ENCODE measurements around the gene P2RX4. TPM values are rescaled to one million over a fixed set of nuclear protein-coding genes. Genes with fewer than 3 reads are reported as not detected.
A peak's percentile ranks its signal among the peaks of the same experiment; 100 is the strongest.
"Not testable (repeated sequence)": the region's sequence is repeated elsewhere in the genome, so short reads cannot be mapped to it uniquely, and the experiment has no call there.

P2RX4 gene
- total and polyA plus RNA-seq, 9 donors = 17.8 to 46.7 (median 26.6) TPM

GRCh38 chr12:121227294-121227693 lies 17.4 kb downstream of the P2RX4 start:
- intact Hi-C loops (cut with DNase I) = loop anchor here in 2 of 4 donors (10.0 kb wide), 3 partner anchors 52 to 112 kb away; partner anchors contain the start of gene P2RX7 (in 1 of the 2)
- Histone ChIP-seq H3K4me1 (ENCODE audit: insufficient read depth) (peaks cover 2% of the 10 kb centered on the region), H3K9me3 (no peaks in the 10 kb centered on the region), H3K27ac (no peak overlapping the region), H3K36me3 (no peaks in the 10 kb centered on the region), H3K27me3 (no peaks in the 10 kb centered on the region), H3K4me3 (no peak overlapping the region)
- no peak for TF ChIP-seq CTCF (IDR thresholded peaks at IDR 0.05)
- TF ChIP-seq EP300 (IDR thresholded peaks at IDR 0.05) = no peak
- TF ChIP-seq POLR2A (IDR thresholded peaks at IDR 0.05) = no peak
- 83 to 89% (median 83%) methylated on average over 9 of the region's 9 CpGs for WGBS, 3 donors
- DNase-seq = no peak

- H3K4me1 ChIP-seq (ENCODE audit: insufficient read depth) = peaks cover 2% of the 10 kb centered on the region
- TF ChIP-seq CTCF (IDR thresholded peaks at IDR 0.05) (no peak), EP300 (IDR thresholded peaks at IDR 0.05) (no peak), POLR2A (IDR thresholded peaks at IDR 0.05) (no peak)
- H3K9me3 ChIP-seq = no peaks in the 10 kb centered on the region
- H3K4me3 ChIP-seq = no peak overlapping the region
- 95% methylated on average over 22 to 24 of the region's 24 CpGs for WGBS, 3 donors
- no peaks in the 10 kb centered on the region for H3K27me3 ChIP-seq
- H3K27ac ChIP-seq = no peak overlapping the region
- intact Hi-C loops (cut with DNase I) = loop anchor here in 2 of 4 donors (10.0 kb wide), 3 partner anchors 54 to 114 kb away; partner anchors contain the start of gene P2RX7 (in 1 of the 2)
- no peak for DNase-seq
- no peaks in the 10 kb centered on the region for H3K36me3 ChIP-seq
Observed at GRCh38 chr12:121228919-121229665, 19.2 kb downstream of the P2RX4 start.

GRCh38 chr12:121229826-121230537 lies 20.1 kb downstream of the P2RX4 start:
- H3K9me3 ChIP-seq, H3K27ac ChIP-seq: not testable (repeated sequence)
- 41 to 46% (median 43%) methylated on average over 19 of the region's 19 CpGs for WGBS, 3 donors

GRCh38 chr12:121230538-121230907 lies 20.6 kb downstream of the P2RX4 start:
- H3K27me3 ChIP-seq = no peaks in the 10 kb centered on the region
- intact Hi-C loops (cut with DNase I) = loop anchor here in 1 of 4 donors (5.0 kb wide), 1 partner anchor 133 kb away; no protein-coding TSS in a partner anchor
- TF ChIP-seq CTCF (IDR thresholded peaks at IDR 0.05) (no peak), EP300 (IDR thresholded peaks at IDR 0.05) (no peak), POLR2A (IDR thresholded peaks at IDR 0.05) (no peak)
- H3K4me3 ChIP-seq = no peak overlapping the region
- no peaks in the 10 kb centered on the region for H3K9me3 ChIP-seq
- no peak overlapping the region for H3K27ac ChIP-seq
- H3K4me1 ChIP-seq (ENCODE audit: insufficient read depth) = no peaks in the 10 kb centered on the region
- 79 to 90% (median 84%) methylated on average over 12 of the region's 12 CpGs for WGBS, 3 donors
- DNase-seq = no peak
- H3K36me3 ChIP-seq = no peaks in the 10 kb centered on the region

More at GRCh38 chr12:121229826-121230537, 20.1 kb downstream of the P2RX4 start:
- not testable (repeated sequence) for H3K36me3 ChIP-seq; H3K4me3 ChIP-seq; H3K27me3 ChIP-seq; H3K4me1 ChIP-seq (ENCODE audit: insufficient read depth)
- peak; percentile 72 to 86 (median 80) for TF ChIP-seq CTCF (IDR thresholded peaks at IDR 0.05)
- intact Hi-C loops (cut with DNase I) = loop anchor here in 2 of 4 donors (5.0 to 10.0 kb wide), 4 partner anchors 55 to 133 kb away; partner anchors contain the start of gene P2RX7 (in 1 of the 2)
- peak; percentile 76 to 84 (median 81) for DNase-seq
